ENCODE results near the gene GPRC5C. TPM values are rescaled to one million over a fixed set of nuclear protein-coding genes. Genes with fewer than 3 reads are reported as not detected.

Gene GPRC5C
- total RNA-seq, 1 experiment from 2014 or later, result 15.5 TPM

DNA sequence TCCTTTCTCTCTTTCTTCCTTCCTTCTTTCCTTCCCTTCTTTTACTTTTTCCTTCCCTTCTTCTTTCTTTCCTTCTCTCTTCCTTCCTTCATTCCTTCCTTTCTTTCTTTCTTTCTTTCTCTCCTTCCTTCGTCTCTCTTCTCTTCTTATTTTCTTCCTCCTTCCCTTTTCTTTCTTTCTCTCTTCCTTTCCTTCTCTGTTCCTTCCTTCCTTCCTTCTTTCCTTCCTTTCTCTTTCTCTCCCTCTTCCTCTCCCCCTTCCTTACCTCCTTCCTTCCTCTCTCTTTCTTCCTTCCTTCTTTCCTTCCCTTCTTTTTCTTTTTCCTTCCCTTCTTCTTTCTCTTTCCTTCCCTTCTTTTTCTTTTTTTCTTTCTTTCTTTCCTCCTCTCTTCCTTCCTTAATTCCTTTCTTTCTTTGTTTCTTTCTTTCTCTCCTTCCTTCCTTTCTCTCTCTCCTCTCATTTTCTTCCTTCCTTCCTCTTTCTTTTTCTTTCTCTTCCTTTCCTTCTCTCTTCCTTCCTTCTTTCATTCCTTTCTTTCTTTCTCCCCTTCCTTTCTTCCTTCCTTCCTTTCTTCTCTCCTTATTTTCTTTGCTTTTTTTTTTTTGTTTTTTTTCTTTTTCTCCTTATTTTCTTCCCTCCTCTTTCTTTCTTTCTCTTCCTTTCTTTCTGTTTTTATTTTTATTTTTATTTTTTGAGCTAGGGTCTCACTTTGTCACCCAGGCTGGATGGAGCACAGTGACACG is 41.8 kb upstream of the GPRC5C start:
- H3T11ph ChIP-seq (ENCODE audit: low read length), result no peak overlapping the region
- H3K4me2 ChIP-seq (ENCODE audit: insufficient read depth, insufficient read length, low read length), result no peak overlapping the region
- peaks cover 27 to 50% of the 10 kb centered on the region in 2 experiments for H3K4me1 Mint-ChIP-seq
- no peak overlapping the region for H4K8ac ChIP-seq (replicated peaks; ENCODE audit: insufficient read length, low read depth, low read length)
- H3K14ac ChIP-seq (ENCODE audit: insufficient read depth, low read length), result no peak overlapping the region
- no peaks in the 10 kb centered on the region; a peak in 2 of 7 replicates for H3K36me3 Mint-ChIP-seq (ENCODE audit: insufficient read depth in 1 of 3, low read depth in 3 of 3)
- no peak overlapping the region for H2BK20ac ChIP-seq (ENCODE audit: low read depth, low read length, poor library complexity, severe bottlenecking)
- no peak overlapping the region for H2AFZ ChIP-seq (ENCODE audit: low read length)
- no peaks in the 10 kb centered on the region for H3K4me1 ChIP-seq (ENCODE audit: insufficient read depth, low read length)
- H3K27ac ChIP-seq (ENCODE audit: insufficient read length, low read depth, low read length), result no peak overlapping the region
- H3K4ac ChIP-seq (ENCODE audit: low read depth, low read length), result no peak overlapping the region
- H3K56ac ChIP-seq (ENCODE audit: insufficient read length, low read depth, low read length), result no peak overlapping the region
- no peak overlapping the region for H4K5ac ChIP-seq (ENCODE audit: insufficient read length, low read depth, low read length)
- no peaks in the 10 kb centered on the region for H3K9me3 ChIP-seq (ENCODE audit: control insufficient read depth, low read depth, low read length)
- TF ChIP-seq, protein P1, sequence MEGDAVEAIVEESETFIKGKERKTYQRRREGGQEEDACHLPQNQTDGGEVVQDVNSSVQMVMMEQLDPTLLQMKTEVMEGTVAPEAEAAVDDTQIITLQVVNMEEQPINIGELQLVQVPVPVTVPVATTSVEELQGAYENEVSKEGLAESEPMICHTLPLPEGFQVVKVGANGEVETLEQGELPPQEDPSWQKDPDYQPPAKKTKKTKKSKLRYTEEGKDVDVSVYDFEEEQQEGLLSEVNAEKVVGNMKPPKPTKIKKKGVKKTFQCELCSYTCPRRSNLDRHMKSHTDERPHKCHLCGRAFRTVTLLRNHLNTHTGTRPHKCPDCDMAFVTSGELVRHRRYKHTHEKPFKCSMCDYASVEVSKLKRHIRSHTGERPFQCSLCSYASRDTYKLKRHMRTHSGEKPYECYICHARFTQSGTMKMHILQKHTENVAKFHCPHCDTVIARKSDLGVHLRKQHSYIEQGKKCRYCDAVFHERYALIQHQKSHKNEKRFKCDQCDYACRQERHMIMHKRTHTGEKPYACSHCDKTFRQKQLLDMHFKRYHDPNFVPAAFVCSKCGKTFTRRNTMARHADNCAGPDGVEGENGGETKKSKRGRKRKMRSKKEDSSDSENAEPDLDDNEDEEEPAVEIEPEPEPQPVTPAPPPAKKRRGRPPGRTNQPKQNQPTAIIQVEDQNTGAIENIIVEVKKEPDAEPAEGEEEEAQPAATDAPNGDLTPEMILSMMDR (conservative IDR thresholded peaks at IDR 0.05), result no peak
- peaks cover 0 to 4% of the 10 kb centered on the region in 2 experiments; a peak in 1 of 5 replicates for H3K9me3 Mint-ChIP-seq
- H4K91ac ChIP-seq (ENCODE audit: insufficient read length, low read depth, low read length), result no peak overlapping the region
- H2BK5ac ChIP-seq (ENCODE audit: insufficient read length, low read length), result no peak overlapping the region
- DNase-seq, result no peak
- H3K79me2 ChIP-seq (ENCODE audit: insufficient read depth, low read length), result no peaks in the 10 kb centered on the region
- no peak overlapping the region for H2BK12ac ChIP-seq (ENCODE audit: insufficient read length, low read depth, low read length)
- H3K79me1 ChIP-seq (ENCODE audit: insufficient read depth, low read depth, low read length, poor library complexity, severe bottlenecking), result no peaks in the 10 kb centered on the region
- WGBS (ENCODE audit: extremely low coverage, insufficient read length, low lambda C conversion rate), result no CpG with 5 or more reads among the region's 2 CpGs
- H3K4me3 Mint-ChIP-seq, result no peak overlapping the region; a peak in 1 of 5 replicates
- H3K27ac Mint-ChIP-seq, result no peak overlapping the region; a peak in 1 of 7 replicates
- H2BK120ac ChIP-seq (ENCODE audit: low read depth, low read length, poor library complexity, severe bottlenecking), result no peak overlapping the region
- no peak overlapping the region for H3K18ac ChIP-seq (ENCODE audit: insufficient read length, low read depth, low read length)
- no peak overlapping the region for H2AK5ac ChIP-seq (ENCODE audit: insufficient read length, low read length)
- no peaks in the 10 kb centered on the region for H3K27me3 ChIP-seq (ENCODE audit: insufficient read depth, low read length)
- H3K27me3 Mint-ChIP-seq (ENCODE audit: low read depth), result peaks cover 18% of the 10 kb centered on the region
- no peak overlapping the region for H2BK15ac ChIP-seq (ENCODE audit: low read depth, low read length)
- H3K9ac ChIP-seq (ENCODE audit: extremely low read depth, insufficient read length, low read length), result no peak overlapping the region
- peaks cover 2% of the 10 kb centered on the region for H3K23me2 ChIP-seq (ENCODE audit: insufficient read length, low read depth, low read length, poor library complexity, severe bottlenecking)
- H4K20me1 ChIP-seq (ENCODE audit: control insufficient read depth, insufficient read depth, insufficient read length), result no peaks in the 10 kb centered on the region
- no peak overlapping the region for H3K23ac ChIP-seq (ENCODE audit: insufficient read length, low read depth, low read length)

Data from H9 (cell line).